GM21825 (cell line): ENCODE data around the gene ATF5.
"Not testable (repeated sequence)": the region's sequence is repeated elsewhere in the genome, so short reads cannot be mapped to it uniquely, and the experiment has no call there.

Experiments
- ATAC-seq: cut with Tn5 transposase; IDR thresholded peaks from one replicate; pipeline ENCODE4 v1.9.1; 2021; ENCODE audit warnings: mild to moderate bottlenecking, moderate library complexity; ENCODE audit not compliant: unreplicated experiment

The ATF5 gene

GRCh38 chr19:49940482-49940791 lies 11.4 kb downstream of the ATF5 start:
- no peak for ATAC-seq

DNA sequence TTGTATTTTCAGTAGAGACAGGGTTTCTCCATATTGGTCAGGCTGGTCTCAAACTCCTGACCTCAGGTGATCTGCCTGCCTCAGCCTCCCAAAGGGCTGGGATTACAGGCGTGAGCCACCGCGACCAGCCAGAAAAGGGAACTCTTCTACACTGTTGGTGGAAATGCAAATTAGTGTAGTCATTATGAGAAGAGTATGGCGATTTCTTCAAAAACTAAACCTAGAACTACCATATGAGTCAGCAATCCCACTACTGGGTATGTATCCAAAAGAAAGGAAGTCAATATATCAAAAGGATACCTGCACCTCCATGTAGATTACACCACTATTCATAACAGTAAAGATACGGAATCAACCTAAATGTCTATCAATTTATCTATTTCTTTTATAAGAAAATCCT lies 15.6 kb downstream of the ATF5 start:
- ATAC-seq = not testable (repeated sequence)

DNA sequence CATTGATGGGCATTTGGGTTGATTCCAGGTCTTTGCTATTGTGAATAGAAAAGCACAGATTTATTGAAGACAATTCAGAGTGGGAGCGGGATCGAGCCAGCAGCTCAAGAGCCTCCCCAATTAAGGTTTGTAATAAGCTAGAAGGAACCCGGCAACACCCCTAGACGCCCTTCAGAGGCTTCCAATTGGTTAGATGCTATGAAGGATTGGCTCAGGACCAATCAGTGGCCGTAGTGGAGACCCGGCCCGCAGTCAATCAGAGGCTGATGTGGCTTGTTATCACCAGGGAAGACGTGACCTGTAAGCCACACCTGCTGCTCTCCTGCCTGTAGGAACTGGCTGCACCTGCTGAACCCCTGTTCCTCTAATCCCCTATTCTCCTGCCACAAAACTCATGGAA lies 17.4 kb downstream of the ATF5 start:
- no peak for ATAC-seq

GRCh38 chr19:49949742-49950589 lies 21.0 kb downstream of the ATF5 start:
- no peak for ATAC-seq

GRCh38 chr19:49950590-49950948 lies 21.6 kb downstream of the ATF5 start:
- ATAC-seq = no peak

GRCh38 chr19:49950956-49951526 lies 22.0 kb downstream of the ATF5 start:
- ATAC-seq = no peak

GRCh38 chr19:49951806-49952478 lies 22.9 kb downstream of the ATF5 start:
- ATAC-seq = no peak

DNA sequence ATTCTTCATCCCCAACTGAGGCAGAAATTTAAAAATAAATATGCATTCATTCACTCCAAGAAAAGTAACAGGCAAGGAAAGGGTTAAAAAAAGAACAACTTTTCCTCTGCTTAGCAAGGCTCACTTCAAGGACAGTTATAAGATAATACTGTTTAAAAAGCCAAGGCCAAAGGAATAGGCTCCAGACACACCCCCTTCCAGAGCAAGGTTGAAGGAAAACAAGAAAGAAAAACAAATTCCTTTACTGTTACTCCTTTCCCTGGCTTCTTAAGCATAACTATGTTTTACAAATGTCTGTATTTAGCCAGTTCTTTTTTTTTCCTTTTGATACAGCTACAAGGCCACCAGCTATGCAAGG lies 23.5 kb downstream of the ATF5 start:
- ATAC-seq = no peak

DNA sequence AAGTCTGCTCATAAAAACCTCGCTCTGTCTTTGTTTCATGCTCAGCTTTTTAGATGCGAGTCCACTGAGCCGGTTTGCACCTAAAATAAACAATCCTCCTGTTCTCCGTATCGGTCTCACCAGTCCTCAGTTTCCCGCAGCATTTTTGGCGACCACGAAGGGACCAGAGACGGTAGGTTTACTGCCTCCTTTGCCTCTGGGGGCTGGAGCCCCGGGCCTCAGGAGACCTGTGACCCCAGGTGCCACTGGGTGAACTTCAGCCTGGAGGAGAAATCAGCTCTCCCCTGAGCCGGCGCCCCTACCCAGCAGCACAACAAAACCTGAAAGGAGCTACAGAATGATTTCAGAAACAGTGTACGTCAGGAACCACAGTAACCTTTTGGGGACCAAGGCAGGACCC lies 23.9 kb downstream of the ATF5 start:
- ATAC-seq = no peak

DNA sequence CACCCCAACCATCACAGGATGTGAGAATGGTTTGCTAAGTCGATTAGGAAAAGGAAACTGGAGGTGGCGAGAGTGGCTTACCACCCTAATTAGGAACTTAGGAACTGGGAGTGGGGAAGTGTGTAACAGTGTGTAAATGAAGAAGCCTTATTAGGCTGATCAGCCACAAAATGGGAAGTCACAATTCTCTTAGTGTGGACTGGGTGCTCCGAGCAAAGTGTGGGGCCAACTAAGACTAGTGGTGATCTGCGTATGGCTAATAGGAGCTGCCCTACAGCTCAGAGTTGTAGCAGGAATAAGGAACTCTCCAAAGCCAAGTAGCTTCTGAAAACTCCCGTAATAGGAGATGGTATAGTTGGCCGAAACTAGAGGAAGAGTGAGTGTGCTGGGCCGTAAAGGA lies 24.4 kb downstream of the ATF5 start:
- no peak for ATAC-seq

GRCh38 chr19:49954092-49954829 lies 25.3 kb downstream of the ATF5 start:
- ATAC-seq = no peak

GRCh38 chr19:49954933-49955332 lies 25.9 kb downstream of the ATF5 start:
- no peak for ATAC-seq

GRCh38 chr19:49956115-49956495 lies 27.1 kb downstream of the ATF5 start:
- no peak for ATAC-seq

- no peak for ATAC-seq
Measured at GRCh38 chr19:49957262-49957915, 28.4 kb downstream of the ATF5 start.

GRCh38 chr19:49958144-49958543 lies 29.1 kb downstream of the ATF5 start:
- not testable (repeated sequence) for ATAC-seq

DNA sequence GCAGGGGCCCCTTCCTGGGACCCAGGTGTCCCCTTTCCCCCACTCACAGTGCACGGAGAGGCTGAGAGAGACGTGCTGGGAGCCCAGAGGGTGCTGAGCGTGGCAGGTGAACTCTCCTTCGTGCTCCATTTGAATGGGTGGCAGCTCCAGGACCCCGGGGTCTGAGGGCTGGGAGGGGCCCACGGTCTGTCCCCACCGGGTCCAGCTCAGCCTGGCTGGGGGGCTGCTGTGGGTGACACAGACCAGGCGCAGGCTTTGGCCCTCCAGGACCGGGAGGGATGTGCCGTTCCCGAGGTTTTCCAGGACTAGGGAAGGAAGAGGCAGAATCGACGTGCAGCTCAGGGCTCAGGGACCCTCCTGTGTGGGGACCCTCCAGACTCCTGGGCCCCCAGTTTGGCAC lies 29.6 kb downstream of the ATF5 start:
- ATAC-seq = not testable (repeated sequence)

- ATAC-seq = not testable (repeated sequence)
Measured at GRCh38 chr19:49959892-49960291, 30.9 kb downstream of the ATF5 start.

- not testable (repeated sequence) for ATAC-seq
Measured at GRCh38 chr19:49960980-49961379, 32.0 kb downstream of the ATF5 start, which contains the start of gene SIGLEC11. Gene SIGLEC11, minus strand, starts transcription at chr19:49961172. Its CDS starts 91 bp downstream, at chr19:49961081.

DNA sequence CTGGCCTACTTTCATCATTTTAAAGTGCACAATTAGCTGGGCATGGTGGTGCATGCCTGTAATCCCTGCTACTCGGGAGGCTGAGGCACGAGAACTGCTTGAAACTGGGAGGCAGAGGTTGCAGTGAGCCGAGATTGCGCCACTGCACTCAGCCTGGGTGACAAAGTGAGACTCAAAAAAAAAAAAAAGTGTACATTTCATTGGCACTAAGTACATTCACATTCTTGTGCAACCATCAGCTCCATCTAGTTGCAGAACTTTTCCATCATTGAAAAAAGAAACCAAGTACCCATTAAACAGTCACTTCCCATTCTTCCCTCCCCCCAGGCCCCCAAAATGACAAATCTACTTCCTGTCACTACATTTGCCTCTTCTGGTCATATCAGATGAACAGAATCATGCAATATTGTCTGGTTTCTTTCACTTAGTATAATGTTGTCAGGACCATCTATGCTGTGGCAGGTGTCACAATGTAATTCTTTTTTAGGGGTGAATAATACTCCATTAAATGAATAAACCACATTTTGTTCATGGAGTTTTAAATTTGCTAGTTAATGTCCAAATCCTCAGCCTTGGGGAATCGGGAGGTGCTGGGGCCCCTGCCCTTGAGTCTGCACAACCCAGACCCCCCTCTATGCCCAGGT lies 39.4 kb downstream of the ATF5 start:
- no peak for ATAC-seq

- ATAC-seq = not testable (repeated sequence)
Measured at GRCh38 chr19:49969355-49969754, 40.4 kb downstream of the ATF5 start.
